Measurements from ENCODE around the gene EDDM3A.
A peak's percentile ranks its signal among the peaks of the same experiment; 100 is the strongest.
"Not testable (repeated sequence)": the region's sequence is repeated elsewhere in the genome, so short reads cannot be mapped to it uniquely, and the experiment has no call there.

Gene EDDM3A

DNA sequence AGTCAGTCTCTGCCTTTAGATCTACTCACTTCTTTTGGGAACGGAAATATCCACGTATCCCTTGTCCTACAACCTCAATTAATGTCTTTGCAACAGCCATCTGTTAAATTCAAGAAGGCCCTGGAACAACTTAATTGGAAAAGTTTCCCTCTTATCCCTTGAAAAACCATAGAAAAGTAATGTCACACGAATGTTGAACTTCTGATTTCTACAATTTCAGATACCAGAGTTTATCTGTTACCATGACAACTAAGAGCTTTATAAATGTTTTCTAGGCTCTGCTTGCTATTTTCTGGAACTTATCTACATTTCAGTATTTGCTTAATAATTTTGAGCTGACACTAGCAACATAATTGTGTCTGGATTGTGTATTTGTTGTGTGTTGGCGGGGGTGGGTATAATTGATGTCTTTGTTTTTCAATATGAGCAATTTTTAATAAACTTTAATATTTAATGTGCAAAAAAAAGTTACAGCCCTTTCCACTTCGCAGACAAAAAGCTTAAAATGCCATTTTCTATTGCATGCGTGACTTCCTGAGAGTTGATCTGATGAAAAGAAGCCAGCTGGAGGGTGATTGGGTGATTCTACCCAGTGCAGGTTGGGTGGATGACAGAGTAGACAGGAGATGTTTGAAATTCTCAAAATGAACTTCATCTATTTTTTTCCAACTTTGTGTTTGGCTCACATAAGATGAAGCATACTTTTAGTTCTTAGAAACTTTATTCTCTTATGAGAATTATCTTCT lies 11.8 kb upstream of the EDDM3A start:
- DNase-seq (ENCODE audit: low read depth in 2 of 2) = no peak

DNA sequence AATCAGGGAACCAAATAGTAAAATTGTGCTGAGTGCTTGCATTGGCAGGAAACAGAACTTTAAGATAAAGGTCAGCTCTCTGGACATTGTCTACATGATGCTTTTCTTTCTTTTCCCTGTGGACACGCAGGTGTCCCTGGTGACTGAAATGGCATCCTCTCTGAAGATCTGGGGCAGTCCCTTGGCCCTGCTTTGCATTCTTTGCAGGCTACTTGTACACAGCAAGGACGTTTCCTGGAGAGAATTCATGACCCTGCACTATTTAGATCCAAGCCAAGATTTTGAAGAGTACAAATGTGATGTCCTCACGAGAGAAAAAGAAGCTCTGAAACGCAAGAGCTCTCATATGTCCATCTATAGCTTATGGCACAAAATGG lies 11.3 kb upstream of the EDDM3A start:
- no peak for DNase-seq (ENCODE audit: low read depth in 2 of 2)

DNA sequence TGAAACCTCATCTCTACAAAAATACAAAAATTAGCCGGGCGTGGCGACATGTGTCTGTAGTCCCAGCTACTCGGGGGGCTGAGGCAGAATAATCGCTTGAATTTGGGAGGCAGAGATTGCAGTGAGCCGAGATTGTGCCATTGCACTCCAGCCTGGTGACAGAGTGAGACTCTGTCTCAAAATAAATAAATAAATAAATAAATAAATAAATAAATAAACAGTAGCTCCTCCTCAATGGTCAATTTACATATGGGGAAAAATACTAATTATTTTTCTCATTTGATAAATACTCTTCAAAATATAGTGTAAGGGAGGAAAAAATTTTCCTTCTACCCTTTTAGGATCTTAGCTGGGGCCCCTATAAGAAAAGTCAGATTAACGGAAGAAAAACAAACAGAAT lies 7.4 kb upstream of the EDDM3A start:
- not testable (repeated sequence) for DNase-seq (ENCODE audit: low read depth in 2 of 2)

DNA sequence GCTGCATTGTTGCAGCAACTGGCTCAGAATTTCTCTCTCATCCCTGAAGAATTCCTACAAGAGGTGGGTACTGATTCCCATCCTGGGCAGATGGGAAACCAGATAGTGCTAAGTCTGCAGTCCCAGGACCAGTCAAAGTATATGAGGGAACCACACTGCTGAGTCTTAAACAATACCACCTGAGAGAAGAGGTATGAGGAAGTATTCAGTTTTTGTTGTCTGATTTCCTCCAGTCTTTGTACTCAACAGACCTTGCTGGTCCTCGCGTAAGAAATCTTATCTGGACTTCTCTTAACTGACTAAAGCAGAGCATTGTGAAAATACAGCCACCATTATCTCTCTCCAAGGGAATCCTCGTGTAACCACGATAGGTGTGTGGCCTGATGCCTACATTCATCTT lies 3.6 kb upstream of the EDDM3A start:
- DNase-seq (ENCODE audit: low read depth in 2 of 2) = no peak

DNA sequence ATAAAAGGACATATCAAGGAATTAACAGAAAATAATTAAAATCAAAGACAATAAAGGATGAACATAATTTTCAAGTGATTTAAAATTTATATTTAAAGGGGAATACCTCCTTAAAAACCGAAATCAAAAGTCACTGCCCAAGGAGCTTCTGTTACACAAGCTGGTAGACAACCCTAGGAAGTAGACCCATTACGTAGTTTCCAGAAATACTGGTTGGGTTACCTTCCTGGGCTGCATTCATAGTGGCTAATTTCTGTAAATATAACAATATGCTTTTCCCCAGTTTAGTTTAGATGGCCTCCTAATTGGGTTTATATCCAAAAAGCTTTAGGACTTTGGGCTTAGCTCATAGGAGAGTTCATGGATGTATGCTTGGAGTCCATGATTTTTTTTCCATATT lies 2.1 kb upstream of the EDDM3A start:
- DNase-seq (ENCODE audit: low read depth in 2 of 2) = no peak

DNA sequence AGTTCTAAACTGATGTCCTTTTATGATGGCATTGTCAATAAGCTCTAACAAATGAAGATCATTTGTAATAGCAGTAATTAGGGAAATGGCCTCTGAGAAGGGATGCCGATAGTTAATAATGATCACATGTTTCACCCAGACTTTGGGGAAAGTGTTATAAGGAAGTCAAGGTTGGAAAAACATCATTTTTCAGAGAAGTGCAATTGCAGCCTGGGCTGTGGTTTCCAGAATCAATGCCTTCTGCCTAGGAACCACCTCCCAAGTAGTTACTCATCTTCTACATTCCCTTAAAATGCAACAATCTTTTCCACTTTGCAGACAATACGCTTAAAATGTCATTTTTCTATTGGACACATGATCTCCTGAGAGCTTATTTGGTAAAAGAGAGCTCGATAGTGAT lies 879 bp downstream of the EDDM3A start:
- no peak for DNase-seq (ENCODE audit: low read depth in 2 of 2)

DNA sequence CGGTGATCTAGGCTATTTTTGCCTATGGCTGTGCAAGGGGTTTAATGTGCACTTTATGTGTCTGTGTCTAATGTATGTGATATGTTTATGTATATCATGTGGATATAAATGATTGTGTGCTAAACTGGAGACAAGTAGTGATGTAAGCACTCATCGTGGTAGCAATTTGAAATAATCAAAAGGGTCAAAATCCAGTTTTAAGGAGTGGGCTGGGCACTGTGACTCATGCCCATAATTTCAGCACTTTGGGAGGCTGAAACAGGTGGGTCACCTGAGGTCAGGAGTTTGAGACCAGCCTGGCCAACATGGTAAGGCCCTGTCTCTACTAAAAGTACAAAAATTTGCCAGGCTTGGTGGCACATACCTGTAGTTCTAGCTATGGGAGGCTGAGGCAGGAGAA lies 2.8 kb downstream of the EDDM3A start:
- no peak for DNase-seq (ENCODE audit: low read depth in 2 of 2)

DNA sequence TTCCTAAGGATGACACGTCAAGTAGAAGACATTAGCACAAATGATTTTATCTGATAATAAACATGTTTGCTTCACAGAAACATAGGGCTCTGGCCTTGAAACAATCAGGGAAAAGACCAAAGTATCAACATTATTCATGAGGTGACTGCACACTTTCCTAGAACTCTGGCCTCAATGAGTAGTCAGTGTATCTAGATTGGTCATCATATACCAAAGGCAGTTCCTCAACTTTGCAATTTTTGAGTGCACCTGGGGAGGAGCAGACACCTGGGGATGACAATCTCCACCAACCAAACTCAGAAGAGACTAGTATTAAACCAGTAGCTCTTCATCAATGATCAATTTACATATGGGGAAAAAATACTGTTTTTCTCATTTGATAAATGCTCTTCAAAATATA lies 4.5 kb downstream of the EDDM3A start:
- no peak for DNase-seq (ENCODE audit: low read depth in 2 of 2)

DNA sequence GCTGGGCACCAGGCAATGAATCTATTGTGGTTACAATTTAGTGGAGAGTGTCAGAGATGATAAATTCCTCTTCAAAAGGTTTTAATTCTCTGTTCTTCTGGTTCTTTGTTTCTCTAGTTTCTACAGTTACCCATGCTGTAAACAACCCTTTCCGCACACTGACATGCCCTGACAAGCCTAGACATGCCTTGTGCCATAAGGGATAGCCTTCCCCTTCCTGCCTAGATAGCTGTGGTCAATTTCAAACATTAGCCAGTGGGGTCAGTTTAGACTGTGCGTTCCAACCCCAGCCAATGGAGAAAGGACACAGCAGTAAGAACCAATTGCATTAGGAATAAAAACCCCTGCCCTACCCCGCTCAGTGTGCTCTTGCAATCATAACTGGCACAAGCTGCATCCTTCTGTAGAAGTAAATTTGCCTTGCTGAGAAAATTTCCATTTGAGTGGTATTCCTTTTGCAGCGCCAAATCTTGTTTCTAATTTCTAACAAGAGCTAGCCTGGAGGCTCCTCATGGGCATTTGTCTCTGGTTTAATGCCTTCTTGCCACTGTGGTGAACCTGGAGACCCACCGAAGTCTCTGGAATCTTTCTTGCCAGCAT lies 6.4 kb downstream of the EDDM3A start:
- no peak for DNase-seq (ENCODE audit: low read depth in 2 of 2)

DNA sequence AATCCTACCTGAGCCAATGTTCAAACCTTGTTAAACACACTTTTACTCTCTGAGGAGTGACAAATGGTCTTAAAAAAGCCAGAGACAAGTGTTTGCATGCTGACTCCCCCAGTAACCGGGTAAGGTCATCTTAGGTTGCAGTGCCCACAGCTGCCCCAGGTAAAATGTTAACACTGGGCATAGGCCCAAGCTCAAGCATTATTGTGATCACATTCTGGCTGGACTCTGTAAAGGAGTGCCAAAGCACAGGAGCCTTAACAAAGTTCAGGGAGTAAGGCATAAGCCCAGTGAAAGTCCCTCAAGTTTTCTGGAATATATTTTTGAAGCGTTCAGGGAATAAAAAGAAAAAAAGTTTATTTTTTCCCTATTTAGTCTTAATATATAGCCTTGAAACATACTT lies 8.6 kb downstream of the EDDM3A start:
- no peak for DNase-seq (ENCODE audit: low read depth in 2 of 2)

DNA sequence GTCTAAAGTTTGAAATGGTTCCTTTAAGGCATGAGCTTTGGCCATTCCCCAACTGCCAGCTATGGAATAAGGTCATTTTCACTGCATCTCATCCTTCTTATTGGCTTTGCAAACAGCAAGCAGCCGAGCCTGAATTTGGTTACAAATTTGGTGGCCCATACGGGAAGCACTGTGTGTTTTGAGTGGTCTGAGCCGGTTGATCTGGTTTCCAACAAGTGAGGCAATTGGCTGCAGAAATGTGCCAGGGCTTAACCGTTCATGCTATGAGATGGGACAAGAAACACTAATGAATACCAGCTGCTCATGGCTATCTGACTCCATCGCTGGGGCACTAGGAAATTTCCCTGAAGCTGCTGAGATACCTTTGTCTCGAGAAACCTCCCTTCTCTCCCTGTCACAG lies 9.3 kb downstream of the EDDM3A start:
- DNase-seq (ENCODE audit: low read depth in 2 of 2) = no peak

DNA sequence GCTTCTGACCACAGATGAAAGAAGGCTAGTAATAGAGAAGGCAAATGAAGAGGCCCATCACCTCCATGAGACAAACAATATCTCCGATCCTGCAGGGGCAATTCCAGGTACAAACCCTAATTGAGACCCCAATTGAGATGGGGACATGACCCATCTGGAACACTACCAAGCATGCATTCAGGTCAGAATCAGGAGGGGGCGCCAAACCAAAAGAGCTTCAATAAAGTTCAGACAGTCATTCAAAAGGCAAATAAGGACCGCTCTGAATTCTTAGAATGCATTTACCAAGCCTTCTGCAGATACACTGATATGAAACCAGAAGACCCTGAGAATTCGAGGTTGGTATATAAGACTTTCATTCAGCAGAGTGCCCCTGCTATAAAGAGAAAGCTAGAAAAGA lies 12.3 kb downstream of the EDDM3A start:
- DNase-seq (ENCODE audit: low read depth in 2 of 2) = peak in 1 of 2 donors; percentile 7

DNA sequence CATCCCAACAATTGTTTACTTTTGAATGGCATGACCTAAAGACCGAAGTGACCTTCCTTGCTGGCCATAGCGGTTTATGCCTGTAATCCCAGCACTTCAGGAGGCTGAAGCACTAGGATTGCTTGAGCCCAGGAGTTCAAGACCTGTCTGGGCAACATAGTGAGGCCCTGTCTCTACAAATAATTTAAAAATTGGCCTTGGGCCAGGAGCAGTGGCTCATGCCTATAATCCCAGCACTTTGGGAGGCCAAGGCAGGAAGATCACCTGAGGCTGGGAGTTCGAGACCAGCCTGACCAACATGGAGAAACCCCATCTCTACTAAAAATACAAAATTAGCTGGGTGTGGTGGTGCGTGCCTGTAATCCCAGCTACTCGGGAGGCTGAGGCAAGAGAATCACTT lies 13.8 kb downstream of the EDDM3A start:
- not testable (repeated sequence) for DNase-seq (ENCODE audit: low read depth in 2 of 2)

DNA sequence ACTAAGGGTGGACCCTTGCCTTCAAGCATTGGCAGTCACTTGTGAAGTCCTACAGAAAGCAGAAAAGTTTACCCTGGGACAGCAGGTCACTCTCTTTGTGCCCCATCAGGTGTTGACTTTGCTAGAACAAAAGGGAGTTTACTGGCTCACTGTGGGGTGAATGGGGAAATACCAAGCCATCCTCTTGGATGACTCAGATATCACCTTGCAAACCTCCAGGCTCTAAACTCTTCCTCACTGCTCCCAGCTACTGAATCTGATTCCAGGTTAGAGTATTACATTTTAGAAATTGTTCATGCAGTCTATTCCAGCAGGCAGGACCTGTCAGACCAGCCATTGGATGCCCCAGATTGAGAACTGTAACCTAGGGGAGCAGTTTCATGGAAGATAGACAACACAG lies 15.3 kb downstream of the EDDM3A start:
- no peak for DNase-seq (ENCODE audit: low read depth in 2 of 2)

DNA sequence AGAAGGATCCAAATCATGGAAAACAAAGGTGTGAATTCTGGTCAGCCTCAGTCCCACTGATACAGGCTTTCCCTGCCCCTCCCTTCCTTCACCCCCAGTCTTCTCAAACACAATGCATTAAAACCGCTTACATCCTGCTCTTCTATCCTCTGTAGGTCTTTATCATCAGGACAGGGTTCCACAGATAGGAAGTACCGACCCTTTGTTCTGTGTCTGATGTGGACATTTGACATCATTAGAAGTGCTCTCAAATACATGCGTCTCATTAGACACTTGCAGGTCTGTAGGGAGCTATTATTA lies 22.9 kb downstream of the EDDM3A start:
- DNase-seq (ENCODE audit: low read depth in 2 of 2) = no peak

DNA sequence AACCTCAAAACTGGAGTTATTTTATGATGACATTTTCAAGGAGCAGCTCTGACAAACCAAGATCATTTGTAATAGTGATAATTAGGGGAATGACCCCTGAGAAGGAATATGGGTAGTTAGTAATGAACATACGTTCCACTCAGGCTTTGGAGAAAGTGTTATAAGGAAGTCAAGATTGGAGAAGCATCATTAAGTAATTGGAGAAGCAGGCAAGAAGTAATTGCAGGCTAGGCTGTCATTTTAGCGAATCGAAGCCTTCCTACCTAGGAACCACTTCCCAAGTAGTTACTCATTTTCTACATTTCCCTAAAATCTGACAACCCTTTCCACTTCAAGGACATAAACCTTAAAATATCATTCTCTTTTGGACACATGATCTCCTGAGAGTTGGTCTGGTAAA lies 23.7 kb downstream of the EDDM3A start:
- no peak for DNase-seq (ENCODE audit: low read depth in 2 of 2)

DNA sequence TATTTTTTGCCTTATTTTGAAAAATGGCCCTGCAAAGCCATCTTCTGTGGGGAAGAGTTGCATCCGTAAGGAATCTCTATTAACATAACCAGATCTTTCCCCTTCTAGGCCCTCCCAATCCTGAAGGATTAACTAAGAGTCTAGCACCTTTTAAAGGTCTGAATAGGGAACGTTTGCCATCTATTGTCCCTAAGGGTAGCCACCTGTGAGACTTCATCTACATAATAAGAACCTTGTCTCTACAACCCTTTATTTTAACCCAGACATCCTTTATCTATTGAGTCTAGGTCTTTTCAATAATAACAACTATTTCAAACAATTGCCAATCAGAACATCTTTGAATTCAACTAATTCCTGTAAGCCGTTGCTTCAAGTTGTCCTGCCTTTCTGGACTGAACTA lies 27.0 kb downstream of the EDDM3A start:
- DNase-seq (ENCODE audit: low read depth in 2 of 2) = no peak

DNA sequence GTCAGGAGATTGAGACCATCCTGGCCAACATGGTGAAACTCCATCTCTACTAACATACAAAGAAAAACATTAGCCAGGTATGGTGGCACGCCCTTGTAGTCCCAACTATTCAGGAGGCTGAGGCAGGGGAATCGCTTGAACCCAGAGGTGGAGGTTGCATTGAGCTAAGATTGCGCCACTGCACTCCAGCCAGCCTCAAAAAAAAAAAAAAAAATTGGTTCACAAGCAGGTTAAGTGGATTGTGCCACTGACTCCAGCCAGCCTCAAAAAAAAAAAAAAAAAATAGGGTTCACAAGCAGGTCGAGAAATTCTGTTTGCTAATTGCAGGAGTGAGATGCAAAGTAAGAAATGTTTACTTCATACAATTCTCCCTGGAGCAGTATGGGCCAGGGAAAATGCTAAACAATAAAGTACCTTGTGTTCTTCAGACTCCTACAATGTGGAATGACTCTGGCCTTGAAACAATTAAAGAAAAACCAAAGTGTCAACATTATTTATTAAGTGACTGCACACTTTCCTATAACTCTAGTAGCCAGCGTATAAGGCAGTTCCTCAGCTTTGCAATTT lies 28.7 kb downstream of the EDDM3A start:
- no peak for DNase-seq (ENCODE audit: low read depth in 2 of 2)

DNA sequence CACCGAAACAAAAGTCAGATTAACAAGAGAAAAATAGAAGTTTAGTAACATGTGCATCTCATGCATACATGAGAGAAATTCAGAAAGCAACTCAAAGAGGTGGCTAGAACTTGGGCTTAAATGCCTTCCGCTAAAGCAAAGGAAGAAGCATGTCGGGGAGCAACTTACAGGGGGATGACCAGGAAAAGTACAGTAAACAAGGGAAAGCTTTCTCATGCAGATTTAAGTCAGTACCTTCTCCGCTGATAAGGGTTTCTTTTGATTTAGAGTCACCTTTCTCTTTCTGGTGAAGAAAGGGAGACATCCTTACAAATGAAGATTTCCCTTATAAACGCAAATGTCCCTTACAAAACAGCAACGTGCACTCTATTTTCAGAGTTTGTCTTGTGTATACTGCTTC lies 29.4 kb downstream of the EDDM3A start:
- DNase-seq (ENCODE audit: low read depth in 2 of 2) = no peak

DNA sequence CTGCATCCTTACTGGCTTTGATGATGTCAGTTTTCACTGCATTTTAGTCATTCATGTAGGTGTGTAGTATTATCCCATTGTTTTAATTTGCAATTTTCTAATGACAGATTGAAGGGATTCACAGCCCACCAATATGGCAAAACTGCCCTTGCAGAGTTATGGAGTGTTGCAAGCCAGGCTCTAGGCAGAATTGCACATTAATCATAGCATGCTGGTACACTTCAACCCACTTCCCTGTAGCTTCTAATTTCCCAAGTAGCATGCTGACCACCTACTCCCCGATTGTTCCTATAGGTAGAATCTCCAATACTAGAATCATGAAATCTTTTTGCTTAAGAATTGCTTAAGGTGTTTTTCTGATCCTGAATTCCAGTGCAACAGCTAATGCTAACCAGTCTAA lies 30.2 kb downstream of the EDDM3A start:
- no peak for DNase-seq (ENCODE audit: low read depth in 2 of 2)

DNA sequence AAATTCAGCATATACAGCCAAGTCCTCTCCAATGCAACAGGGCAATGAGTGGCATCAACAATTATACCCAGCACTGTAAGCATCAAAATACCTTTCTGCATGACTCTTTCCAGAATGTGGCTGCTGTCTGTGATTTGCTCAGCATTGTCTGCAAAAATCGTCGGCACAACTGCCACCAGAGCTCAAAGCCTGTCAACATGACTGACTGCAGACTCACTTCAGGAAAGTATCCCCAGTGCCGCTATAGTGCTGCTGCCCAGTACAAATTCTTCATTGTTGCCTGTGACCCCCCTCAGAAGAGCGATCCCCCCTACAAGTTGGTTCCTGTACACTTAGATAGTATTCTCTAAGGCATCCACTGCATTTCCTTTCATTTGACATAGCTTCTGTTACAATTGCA lies 36.1 kb downstream of the EDDM3A start:
- DNase-seq (ENCODE audit: low read depth in 2 of 2) = peak in 1 of 2 donors; percentile 4

DNA sequence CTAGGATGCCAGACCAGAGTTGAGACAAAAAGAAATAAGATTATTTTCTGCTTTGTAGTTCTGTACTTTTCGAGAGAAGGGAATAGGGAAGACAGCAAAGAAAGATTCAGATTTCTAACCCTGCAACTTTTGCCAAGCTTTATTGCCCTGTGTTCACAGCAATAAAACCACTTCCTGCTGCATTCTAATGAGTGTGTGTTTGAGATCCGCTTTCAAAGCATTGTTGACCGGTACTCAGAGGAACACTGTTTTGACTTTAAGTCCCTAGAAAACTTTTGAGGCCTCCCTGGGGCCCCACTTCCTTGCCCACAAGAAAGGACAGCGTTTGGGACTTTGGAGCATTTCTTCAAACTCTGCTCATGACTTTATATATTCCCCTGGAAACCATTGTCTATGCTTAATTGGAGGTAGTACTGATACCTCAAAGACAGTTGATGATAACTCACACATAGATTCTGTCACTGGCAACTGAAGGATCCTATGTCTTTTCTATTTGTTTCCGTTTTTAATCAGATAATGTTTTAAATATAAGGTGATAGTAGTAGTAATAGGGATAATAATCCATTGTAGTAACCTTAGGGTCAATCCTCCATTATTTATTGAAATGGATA lies 36.7 kb downstream of the EDDM3A start:
- no peak for DNase-seq (ENCODE audit: low read depth in 2 of 2)

DNA sequence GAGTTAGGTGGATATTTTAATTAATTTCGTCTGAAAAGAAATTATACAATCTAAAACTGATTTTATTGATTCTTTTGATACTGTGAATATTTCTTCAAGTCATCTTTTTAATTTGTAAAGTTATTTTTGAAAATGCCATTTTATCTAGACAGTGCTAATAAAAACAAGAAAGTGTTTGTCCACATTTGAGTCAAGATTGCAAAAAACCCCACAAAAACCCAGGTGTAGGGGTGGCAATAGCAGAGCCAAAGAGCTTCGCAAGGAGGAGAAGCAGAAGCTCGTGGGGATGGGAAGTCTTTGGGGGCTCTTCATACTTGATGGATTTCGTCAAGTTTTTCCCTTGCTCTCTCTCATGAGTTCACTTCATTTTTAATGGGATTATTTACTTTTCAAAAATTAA lies 41.3 kb downstream of the EDDM3A start:
- DNase-seq (ENCODE audit: low read depth in 2 of 2) = no peak
